Keratinocyte (primary cell): ENCODE results near the gene FBXO27.

Source experiments
- EZH2 ChIP-seq: IDR thresholded peaks from one replicate; pipeline ENCODE4 v1.6.1; 2012; ENCODE audit warnings: inconsistent platforms, mild to moderate bottlenecking, low read length, moderate library complexity
- TF ChIP-seq, protein P1 (sequence below), 3 experiments: IDR thresholded peaks in 1 of 3; conservative IDR thresholded peaks in 1 of 3; optimal IDR thresholded peaks in 1 of 3; 2 replicates in 2 of 3; 3 replicates in 1 of 3; pipeline versions ENCODE3 to v1.5.1; 2011; ENCODE audit warnings: low read length in 3 of 3, mild to moderate bottlenecking in 3 of 3, moderate library complexity in 2 of 3, control low read depth in 1 of 3, inconsistent platforms in 1 of 3; ENCODE audit not compliant: insufficient read depth in 2 of 3; ENCODE audit errors: extremely low read depth in 1 of 3

DNA sequence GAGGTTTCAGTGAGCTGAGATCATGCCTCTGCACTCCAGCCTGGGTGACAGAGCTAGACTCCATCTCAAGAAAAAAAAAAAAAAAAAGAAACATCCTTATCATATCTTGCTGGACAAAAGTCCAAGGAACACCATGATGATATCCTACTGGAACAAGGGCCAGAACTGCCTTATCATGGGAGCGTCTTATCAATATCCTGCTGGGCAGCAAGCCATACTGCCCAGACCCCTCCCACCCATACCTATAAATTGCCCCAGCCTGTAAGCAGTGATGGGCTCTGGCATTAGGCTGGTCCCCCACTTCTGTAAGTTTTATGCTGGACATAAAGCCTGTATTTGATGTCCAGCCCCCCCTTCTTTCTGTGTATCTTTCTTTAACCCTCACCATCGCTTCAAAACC, 14.7 kb upstream of the FBXO27 start:
- no peak for TF ChIP-seq EZH2
- TF ChIP-seq, protein P1, sequence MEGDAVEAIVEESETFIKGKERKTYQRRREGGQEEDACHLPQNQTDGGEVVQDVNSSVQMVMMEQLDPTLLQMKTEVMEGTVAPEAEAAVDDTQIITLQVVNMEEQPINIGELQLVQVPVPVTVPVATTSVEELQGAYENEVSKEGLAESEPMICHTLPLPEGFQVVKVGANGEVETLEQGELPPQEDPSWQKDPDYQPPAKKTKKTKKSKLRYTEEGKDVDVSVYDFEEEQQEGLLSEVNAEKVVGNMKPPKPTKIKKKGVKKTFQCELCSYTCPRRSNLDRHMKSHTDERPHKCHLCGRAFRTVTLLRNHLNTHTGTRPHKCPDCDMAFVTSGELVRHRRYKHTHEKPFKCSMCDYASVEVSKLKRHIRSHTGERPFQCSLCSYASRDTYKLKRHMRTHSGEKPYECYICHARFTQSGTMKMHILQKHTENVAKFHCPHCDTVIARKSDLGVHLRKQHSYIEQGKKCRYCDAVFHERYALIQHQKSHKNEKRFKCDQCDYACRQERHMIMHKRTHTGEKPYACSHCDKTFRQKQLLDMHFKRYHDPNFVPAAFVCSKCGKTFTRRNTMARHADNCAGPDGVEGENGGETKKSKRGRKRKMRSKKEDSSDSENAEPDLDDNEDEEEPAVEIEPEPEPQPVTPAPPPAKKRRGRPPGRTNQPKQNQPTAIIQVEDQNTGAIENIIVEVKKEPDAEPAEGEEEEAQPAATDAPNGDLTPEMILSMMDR (optimal IDR thresholded peaks at IDR 0.05 in 1 of 3, IDR thresholded peaks at IDR 0.05 in 1 of 3, conservative IDR thresholded peaks at IDR 0.05 in 1 of 3; ENCODE audit: extremely low read depth in 1 of 3, insufficient read depth in 2 of 3, low read length in 3 of 3) = no peak
